ENCODE data around the gene PTPN6.

The PTPN6 gene

DNA sequence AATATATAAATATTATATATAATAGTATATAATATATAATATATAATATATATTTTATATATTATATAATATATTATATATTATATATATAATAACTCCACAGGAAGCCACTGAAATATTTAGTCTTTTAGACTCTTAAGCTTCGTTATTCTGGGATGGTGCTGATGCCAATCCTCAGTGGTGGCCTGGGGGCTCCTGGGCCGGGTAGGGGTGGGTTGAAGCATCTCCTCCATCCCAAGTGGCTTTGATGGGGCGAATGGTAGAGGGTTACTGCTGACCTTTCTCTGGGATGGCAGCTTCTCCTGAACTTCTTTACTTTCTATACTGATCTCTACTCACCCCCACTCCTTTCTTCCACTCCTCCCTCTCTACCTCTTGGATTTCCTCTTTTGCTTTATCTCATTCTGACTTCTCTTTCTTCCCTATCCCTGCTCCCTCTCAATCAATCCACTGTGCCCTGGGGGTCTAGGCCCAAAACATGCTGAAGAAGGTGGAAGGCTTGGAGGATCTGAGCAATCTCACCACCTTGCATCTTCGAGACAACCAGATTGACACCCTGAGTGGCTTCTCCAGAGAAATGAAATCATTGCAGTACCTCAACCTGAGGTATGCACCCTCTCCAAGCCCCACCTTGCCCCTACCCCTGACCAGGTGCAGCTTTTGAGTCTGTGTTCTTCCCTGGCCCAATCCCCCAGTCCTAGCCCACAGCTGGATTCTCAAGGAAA lies 41.6 kb upstream of the PTPN6 start:
- H3K4me3 ChIP-seq (ENCODE audit: low read depth, low read length), result no peak overlapping the region

DNA sequence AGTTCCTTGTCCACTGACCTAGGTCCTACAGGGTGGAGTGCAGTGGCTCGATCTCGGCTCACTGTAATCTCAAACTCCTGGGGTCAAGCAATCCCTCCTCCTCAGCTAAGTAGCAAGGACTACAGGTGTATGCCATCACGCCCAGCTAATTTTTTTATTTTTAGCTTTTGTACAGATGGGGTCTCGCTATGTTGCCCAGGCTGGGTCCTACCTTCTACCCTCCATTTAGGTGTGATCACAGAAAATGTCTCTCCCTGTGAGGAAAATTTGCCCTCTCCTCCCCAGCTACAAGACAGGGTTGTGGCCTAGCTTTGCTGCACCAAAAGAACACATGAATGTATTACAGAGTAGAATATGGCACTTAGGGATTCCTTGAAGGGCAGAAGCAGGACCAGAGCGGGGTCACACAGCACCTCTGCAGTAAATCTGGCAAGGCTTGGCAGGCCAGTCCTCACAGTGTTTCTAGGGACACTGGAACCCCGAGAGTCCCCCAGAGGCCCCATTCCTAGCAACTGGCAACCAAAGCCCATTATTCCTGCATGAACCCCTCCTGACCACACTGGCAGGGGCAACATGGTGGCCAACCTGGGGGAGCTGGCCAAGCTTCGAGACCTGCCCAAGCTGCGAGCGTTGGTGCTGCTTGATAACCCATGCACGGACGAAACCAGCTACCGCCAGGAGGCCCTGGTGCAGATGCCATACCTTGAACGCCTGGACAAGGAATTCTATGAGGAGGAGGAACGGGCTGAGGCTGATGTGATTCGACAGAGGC lies 38.8 kb upstream of the PTPN6 start:
- no peak for DNase-seq (ENCODE audit: low read depth)
- no peak overlapping the region for H3K4me3 ChIP-seq (ENCODE audit: low read depth, low read length)
- TF ChIP-seq, protein P1, sequence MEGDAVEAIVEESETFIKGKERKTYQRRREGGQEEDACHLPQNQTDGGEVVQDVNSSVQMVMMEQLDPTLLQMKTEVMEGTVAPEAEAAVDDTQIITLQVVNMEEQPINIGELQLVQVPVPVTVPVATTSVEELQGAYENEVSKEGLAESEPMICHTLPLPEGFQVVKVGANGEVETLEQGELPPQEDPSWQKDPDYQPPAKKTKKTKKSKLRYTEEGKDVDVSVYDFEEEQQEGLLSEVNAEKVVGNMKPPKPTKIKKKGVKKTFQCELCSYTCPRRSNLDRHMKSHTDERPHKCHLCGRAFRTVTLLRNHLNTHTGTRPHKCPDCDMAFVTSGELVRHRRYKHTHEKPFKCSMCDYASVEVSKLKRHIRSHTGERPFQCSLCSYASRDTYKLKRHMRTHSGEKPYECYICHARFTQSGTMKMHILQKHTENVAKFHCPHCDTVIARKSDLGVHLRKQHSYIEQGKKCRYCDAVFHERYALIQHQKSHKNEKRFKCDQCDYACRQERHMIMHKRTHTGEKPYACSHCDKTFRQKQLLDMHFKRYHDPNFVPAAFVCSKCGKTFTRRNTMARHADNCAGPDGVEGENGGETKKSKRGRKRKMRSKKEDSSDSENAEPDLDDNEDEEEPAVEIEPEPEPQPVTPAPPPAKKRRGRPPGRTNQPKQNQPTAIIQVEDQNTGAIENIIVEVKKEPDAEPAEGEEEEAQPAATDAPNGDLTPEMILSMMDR (conservative IDR thresholded peaks at IDR 0.05; ENCODE audit: low read depth, low read length), result no peak

More for the DNA sequence above, 41.6 kb upstream of the PTPN6 start:
- no peak for DNase-seq (ENCODE audit: low read depth)
- TF ChIP-seq, protein P1 (conservative IDR thresholded peaks at IDR 0.05; ENCODE audit: low read depth, low read length), result no peak

DNA sequence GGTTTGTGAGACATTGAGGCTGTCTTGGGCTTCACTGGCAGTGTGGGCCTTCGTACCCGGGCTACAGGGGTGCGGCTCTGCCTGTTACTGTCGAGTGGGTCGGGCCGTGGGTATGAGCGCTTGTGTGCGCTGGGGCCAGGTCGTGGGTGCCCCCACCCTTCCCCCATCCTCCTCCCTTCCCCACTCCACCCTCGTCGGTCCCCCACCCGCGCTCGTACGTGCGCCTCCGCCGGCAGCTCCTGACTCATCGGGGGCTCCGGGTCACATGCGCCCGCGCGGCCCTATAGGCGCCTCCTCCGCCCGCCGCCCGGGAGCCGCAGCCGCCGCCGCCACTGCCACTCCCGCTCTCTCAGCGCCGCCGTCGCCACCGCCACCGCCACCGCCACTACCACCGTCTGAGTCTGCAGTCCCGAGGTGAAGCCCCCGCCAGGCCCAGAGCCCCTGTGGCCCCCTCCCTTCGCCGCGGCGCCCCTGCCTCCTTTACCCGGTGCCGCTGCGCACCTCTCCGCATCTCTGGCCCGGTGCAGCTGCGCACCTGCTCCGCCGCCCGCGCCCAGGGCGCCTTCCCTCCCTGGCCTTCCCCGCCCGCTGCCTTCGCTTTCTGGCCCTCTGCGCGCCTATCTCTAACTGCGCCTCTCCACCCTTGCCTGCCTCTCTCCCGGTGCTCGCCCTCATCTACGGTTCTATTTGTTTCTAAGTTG lies 36.8 kb upstream of the PTPN6 start, which contains the start of gene ENO2:
Gene ENO2 (plus strand): TSS at position 335 of the 701 bp plus-strand sequence. CDS start 1,253 bp downstream, outside the sequence.
- TF ChIP-seq, protein P1 (conservative IDR thresholded peaks at IDR 0.05; ENCODE audit: low read depth, low read length), result no peak
- peak within 1 kb of the TSS; percentile 69 for H3K4me3 ChIP-seq (ENCODE audit: low read depth, low read length)
- peak; percentile 55 for DNase-seq (ENCODE audit: low read depth)

DNA sequence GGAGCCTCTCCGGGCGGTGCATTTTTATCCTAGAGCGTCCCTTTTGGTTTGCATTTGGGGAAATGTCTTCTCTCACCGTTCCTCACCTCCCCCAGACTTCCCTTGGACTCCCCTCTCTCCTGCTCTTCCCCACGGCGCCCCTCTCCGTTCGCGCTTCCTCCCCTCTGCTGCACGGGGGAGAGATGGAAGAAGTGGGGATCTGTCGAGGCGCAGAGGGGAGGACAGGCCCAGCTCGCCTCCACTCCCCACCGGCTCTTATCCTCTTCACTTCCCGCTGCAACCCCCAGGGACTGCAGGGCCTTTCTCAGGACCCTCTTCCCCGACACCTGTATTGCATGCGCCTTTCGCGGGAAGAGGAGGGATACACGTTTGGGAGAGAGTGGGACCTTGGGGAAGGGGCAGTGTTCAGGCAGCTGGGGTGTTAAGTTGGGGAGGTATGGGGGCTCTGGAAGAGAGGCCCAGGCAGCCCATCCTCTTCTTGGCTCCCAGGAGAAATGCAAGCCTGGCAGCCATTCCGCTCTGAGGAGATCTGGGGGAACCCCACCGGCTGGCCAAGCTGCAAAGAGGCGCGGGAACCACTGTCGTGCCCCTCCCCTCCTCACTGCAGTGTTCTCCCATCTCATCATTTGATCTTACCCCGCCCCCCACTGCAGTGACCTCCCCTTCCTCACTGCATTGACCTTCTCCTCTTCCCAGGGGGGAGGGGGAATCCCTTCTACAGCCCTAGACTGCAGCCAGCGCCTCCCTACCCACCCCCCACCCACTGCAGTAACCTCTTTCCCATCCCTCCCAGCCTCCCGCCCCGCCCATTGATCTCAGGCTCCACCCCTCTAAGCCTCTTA lies 36.0 kb upstream of the PTPN6 start:
- no peak for DNase-seq (ENCODE audit: low read depth)
- H3K4me3 ChIP-seq (ENCODE audit: low read depth, low read length), result peak overlapping the region; percentile 69
- TF ChIP-seq, protein P1 (conservative IDR thresholded peaks at IDR 0.05; ENCODE audit: low read depth, low read length), result no peak

DNA sequence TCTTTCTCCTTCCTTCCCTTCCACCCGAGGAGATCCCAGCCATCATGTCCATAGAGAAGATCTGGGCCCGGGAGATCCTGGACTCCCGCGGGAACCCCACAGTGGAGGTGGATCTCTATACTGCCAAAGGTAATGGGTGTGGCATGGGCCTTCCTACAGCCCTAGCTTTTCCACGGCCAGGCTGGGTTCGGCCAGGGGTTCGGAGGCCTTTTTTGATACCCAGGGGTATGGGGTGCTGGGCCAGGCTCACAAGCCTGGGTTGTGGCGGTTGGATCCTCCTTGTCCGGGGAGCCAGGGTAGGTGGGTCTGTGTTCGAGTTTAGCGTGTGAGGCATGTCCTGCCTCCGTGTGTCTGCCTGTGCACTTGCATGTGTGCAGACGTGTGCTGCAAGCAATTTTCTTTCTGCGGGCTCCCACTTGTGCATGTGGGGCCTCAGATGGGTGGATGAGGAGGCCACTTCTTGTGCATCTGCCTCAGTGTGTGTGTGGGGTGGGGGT lies 35.3 kb upstream of the PTPN6 start:
- TF ChIP-seq, protein P1 (conservative IDR thresholded peaks at IDR 0.05; ENCODE audit: low read depth, low read length), result no peak
- no peak overlapping the region for H3K4me3 ChIP-seq (ENCODE audit: low read depth, low read length)
- DNase-seq (ENCODE audit: low read depth), result no peak

Data from choroid plexus epithelial cell (primary cell).